ENCODE results near the gene SPNS2. TPM values are rescaled to one million over a fixed set of nuclear protein-coding genes. Genes with fewer than 3 reads are reported as not detected.

The SPNS2 gene
- total RNA-seq, 1 donor from 2014 or later: 12.4 TPM

DNA sequence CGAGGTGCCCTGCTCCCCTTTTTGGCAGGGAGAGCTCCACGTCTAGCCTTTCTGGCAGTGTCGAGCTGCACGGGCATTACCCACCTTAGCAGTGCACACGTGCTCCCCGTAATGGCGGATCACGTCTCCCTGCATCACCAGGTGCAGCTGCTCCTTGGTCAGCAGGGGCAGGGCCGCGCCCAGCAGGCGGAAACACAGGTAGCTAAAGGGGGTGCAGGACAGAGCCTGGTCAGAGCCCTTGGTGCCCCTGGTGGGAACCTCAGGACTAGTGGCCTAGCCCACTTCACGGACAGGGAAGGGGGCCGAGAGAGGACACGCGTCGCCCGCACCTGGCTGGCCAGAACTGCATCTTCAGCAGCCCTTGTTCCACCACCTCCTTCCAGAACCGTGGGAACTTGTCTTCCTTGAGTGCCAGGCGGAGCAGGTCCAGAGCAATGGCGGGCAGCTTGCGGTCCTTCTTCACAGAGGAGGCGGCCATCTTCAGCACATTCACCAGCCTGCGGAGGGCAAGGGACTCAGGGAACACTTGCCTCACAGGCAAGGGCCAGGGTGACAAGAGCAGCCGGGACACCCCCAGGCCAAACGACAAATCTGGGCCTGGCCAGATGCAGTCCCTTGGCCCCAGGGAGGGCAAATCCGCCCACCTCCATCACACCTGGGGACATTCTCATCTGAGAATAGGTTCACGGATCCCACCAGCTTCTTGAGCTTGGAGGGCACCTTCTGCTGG is 53.3 kb downstream of the SPNS2 start:
- intact Hi-C loops (cut with DNase I): no loop called here
- DNase-seq (ENCODE audit: missing footprints) (peak; percentile 46), ATAC-seq (no peak)

DNA sequence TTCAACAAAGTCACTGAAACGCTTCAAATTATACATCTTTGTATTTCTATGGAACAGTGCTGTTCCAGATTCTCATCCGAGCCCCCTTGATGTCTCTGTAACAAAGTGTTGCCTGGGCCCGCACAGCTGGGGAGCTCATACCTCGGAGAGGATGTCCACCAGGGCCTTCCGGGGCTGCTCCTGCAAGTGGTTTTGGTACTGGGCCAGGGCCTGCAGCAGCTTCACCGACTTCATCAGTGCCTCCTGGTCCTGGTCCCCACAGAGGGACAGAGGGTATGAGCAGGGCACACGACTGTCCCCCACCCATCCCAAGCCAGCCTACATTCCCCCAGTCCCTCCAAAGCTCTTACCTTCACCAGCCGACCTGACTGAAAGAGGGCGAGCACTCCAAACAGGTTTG is 55.0 kb downstream of the SPNS2 start:
- intact Hi-C loops (cut with DNase I): no loop called here
- DNase-seq (ENCODE audit: missing footprints) (peak; percentile 53), ATAC-seq (no peak)

DNA sequence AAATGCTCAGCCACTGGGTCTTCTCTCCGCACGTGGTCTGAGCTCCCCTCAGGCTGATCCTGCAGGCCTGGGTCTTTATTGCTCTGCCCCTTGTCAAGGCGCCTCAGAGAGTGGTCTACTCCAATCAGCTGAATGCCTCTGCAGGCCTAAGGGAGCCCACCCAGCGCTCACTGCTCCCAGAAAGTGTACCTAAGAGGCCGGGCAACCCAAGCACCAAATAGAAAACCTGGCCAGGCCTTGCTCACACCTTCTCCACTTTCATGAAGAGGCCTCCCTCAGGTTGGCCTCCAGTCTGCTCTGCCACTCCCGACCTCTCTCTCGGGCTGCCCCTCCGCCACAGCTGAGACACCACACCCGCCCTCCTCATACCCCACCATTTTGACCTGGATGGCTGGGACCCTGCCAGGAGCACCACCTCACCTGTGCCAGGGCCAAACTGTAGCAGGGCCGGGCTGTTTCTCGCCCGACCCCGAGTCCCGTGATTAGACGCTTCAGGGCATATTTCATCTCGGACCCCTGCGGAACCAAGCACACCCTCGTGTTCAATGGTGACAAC is 55.8 kb downstream of the SPNS2 start:
- DNase-seq (ENCODE audit: missing footprints): no peak
- intact Hi-C loops (cut with DNase I): no loop called here
- no peak for ATAC-seq

DNA sequence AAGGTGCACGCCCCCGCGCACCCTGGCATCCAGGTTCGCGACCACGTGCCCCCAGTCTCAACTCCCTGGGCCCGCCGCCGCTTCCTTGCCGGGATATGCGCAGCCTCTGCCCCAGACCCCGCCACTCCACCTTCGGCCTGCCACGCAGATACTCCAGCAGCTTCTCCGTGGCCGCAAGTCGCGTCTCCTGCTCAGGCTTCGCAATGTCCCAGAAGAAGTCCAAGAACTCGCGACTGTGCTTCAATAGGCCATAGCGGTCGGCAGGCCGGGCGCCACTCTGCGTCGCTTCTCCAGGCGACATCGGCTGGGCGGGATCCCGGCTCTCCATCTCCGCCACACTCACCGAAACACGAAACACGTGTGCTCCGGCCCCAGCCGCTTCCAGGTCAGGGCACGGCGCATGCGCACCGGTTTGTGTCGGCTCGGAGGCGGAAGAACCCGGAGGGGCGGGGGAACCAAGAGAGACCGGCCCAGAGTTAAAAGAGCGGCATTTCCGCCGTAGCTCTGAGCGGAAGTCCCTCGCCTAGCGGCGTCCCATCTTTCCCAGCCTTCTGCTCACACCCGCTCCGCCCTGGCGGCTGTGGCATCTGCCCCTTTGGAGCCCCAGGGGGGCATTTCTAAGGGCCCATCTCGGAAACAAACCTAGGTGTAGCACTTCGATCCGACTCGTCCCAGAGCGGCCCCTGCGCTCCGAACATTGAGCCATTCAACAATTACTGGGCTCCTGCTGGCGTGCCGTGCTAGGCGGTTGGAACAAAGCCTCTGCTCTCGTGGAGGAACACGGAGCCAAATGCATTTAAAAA is 56.5 kb downstream of the SPNS2 start, which contains the start of gene MYBBP1A:
MYBBP1A (minus strand) TSS at position 388 of the 803 bp plus-strand sequence; CDS start at position 328, 60 bp downstream.
- peak; percentile 100 for DNase-seq (ENCODE audit: missing footprints)
- intact Hi-C loops (cut with DNase I): loop anchor here (5.0 kb wide), 1 partner anchor 133 kb away; no protein-coding TSS in a partner anchor
- ATAC-seq: peak; percentile 95

DNA sequence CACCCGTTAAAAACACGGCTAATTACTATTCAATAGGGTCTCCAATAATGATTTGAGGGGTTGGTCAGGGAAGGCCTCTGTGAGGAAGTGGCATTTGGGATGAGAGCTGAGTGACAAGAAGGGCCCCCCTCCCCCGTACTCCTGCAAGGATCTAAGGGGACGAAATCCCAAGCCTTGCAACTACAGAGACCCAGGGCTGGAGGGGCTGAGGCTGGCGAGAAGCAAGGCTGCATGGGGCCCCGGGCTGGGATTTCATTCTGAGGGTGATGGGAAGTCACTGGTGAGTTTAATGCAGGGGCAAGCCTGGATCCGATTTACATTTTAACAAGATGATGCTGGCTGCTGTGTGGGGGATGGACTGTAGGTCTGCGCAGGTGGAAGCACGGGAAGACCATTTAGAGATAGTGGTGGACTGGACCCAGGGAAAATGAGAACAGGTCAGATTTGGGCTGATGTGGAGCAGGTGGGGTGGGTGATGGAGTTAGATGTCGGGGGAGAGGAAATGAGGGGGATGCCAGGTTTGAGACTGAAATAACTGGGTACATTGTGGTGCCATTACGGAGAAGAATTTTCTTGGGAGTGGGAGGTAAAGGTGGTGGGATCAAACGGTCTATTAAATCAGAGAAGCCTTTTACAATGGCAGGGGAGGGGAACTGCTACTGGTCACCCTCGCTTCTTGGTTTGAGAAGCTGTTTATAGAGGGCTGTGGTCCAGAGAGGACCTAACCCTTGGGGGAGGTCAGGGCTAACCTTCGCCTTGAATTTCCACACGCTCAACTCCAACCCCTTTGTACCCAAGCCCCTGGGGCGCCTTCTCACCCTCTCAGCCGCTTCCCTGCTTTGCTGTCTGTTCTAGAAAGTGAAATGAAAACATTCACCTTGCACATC is 57.4 kb downstream of the SPNS2 start:
- ATAC-seq (no peak), DNase-seq (ENCODE audit: missing footprints) (no peak)
- intact Hi-C loops (cut with DNase I): loop anchor here (5.0 kb wide), 1 partner anchor 134 kb away; no protein-coding TSS in a partner anchor

DNA sequence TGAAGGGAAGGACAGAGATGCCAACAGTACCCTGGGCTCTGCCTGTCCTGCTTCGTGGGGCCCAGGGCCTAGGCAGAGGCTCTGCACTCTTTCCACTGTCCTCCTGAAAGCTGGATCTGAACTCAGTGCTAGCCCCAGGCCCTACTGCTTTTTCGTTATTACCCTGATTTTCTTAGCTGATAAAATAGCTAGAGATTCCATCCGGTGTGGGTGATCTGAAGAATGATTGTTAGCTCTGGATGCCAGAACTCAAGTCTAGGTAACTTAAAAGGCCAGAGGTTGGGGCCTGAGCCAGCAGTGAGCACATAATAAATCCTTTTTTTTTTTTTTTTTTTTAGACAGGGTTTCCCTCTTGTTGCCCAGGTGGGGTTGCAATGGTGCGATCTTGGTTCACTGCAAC is 58.3 kb downstream of the SPNS2 start:
- no peak for DNase-seq (ENCODE audit: missing footprints)
- intact Hi-C loops (cut with DNase I): loop anchor here (5.0 kb wide), 1 partner anchor 135 kb away; no protein-coding TSS in a partner anchor
- no peak for ATAC-seq

DNA sequence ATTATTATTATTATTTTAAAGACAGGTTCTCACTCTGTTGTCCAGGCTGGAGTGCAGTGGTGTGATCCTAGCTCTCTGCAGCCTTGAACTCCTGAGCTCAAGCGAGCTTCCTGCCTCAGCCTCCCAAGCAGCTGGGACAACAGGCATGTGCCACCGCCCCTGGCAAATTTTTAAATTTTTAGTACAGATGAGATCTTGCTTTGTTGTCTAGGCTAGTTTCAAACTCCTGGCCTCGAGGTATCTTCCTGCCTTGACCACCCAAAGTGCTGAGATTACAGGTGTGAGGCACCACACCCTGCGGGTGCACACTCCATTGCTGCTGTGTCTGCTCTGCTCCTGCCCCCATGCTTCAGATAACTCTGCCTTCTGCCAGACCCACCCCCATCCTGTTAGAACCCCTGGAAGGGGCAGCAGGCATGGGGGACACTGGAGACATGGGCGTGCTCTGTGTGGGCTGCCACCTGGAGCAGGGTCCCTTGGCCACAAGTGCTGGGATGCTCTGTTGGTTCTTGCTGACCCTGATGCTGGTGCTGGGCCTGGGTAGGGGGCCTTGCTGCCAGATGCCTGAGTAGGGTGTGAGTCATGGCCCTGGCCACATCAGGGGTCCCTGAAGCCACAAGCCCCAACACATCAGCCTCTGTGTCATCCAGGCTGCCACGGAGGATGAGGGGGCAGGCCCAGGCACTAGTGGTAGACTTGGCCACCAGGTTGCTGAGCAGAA is 59.1 kb downstream of the SPNS2 start:
- ATAC-seq (no peak), DNase-seq (ENCODE audit: missing footprints) (no peak)
- intact Hi-C loops (cut with DNase I): loop anchor here (5.0 kb wide), 1 partner anchor 135 kb away; no protein-coding TSS in a partner anchor

DNA sequence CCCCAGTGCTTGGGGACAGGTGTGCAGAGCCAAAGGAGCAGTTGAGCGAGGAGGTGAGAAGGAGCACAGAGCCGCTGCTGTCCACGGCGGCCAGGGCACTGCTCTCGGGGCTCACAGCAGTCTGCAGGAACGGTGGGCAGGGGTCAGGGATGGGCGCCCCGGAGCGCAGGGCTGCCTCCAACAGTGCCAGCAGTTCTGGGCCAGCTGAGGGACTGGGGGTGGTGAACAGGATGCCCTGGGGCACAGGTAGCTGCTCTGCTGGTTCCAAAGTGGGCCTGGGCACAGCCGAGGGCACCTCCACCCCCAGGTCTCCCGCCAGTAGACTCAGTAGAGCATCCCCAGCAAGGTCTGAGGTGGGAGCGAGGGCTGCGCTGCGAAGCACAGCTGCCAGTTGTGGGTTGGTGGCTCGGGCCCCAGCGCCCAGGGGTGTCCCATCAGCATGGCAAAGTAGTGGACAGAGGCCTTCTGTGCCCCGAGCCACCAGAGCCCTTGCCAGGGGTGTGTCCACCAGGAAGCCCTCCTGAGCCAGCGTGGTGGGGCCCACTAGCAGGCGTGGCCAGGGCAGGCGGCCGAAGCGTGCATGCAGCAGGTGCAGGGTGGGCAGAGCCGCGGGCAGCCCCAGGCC is 59.8 kb downstream of the SPNS2 start:
- ATAC-seq: no peak
- no peak for DNase-seq (ENCODE audit: missing footprints)
- intact Hi-C loops (cut with DNase I): loop anchor here (5.0 kb wide), 1 partner anchor 136 kb away; no protein-coding TSS in a partner anchor

DNA sequence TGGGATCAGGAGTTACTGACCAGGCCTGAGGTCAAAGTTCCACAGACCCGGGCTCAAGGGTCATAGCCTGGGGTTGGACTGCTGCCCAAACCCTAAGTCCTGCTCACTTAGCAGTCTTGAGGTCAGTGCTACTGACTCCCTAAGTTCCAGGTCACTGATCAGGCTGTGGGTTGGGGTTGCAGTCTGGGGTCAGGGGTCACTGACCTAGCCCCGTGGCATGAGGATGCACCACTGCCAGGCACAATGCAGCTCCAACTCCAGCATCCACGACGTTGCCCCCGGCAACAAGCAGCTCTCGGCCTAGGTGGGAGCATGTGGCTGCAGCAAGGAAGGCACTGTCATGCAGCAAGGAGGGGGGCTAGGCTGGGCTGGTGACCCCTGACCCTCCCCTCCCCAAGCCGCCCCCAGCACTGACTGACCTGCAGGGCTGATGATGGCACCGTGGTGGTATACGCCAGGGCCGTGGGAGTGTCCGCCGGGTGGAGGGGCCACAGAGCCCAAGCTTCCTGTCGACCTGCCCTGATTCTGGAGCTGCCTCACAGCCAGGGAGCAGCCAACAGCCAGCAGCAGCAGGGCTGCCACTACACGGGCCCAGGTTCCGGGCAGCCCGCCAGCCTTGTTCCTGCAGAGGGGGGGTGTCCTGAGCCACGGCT is 60.6 kb downstream of the SPNS2 start:
- no peak for ATAC-seq
- intact Hi-C loops (cut with DNase I): loop anchor here (5.0 kb wide), 1 partner anchor 137 kb away; no protein-coding TSS in a partner anchor
- DNase-seq (ENCODE audit: missing footprints): no peak

DNA sequence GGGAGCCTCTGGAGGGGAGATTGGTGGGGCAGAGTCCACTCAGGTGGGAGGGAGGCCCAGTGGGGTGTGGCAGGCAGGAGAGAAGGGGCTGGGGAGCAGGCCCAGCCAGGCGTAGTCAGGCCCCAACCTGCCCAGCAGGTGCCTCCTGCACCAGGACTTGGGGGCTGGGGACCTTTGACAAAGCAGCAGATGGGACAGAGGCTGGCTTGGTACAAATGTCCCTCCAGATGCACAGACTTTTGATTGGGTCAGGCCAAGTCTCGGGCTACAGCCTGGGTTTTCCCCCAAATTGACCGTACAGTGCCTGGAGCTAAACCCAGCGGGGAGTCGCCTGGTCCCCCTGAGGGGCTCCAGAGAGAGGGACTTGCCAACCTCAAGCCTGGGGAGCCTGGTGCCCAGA is 61.3 kb downstream of the SPNS2 start:
- ATAC-seq (no peak), DNase-seq (ENCODE audit: missing footprints) (no peak)
- intact Hi-C loops (cut with DNase I): loop anchor here (5.0 kb wide), 1 partner anchor 138 kb away; no protein-coding TSS in a partner anchor

DNA sequence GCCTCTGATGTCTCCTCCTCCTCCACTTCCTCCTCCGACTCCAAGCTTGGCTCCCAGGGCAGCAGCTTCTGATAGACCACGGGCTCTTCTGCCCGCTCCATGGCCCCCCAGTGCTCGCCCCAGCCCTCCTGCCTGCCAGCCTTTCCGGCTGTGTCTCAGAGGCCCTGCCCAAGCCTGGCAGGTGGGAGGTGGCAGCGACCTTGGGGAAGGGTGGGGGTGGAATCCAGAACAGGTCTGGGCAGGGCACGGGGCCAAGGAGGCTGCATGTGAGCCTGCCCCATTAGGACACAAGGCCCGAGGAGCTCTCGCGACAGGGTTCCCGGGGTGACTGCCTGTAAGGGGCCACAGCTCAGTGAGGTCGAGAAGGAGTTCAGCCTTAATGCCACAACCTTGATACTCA is 61.7 kb downstream of the SPNS2 start, which contains the start of gene GGT6:
GGT6 (minus strand) TSS at position 157 of the 400 bp plus-strand sequence; CDS start at position 101, 56 bp downstream.
- DNase-seq (ENCODE audit: missing footprints) (no peak), ATAC-seq (no peak)
- intact Hi-C loops (cut with DNase I): no loop called here

DNA sequence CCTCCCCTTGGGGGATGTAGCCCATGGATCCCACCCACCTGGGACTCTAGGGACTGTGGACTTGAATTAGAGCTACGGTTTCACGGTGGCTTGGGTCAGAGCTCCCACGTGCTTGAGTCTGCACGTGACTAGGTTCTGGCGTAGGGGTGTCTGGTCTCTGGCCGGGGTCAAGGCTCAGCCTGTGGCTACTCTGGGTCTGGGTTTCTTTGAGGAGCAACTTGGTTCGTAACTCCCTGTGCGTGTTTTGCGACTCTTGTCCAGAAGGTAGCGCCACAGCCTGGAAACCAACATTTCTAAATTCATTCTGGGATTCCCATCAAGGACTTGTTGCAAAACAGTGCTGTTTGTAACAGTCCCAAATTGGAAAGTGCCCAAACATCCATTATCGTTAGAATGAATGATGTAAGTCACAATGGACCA is 62.2 kb downstream of the SPNS2 start:
- intact Hi-C loops (cut with DNase I): no loop called here
- DNase-seq (ENCODE audit: missing footprints) (no peak), ATAC-seq (no peak)

DNA sequence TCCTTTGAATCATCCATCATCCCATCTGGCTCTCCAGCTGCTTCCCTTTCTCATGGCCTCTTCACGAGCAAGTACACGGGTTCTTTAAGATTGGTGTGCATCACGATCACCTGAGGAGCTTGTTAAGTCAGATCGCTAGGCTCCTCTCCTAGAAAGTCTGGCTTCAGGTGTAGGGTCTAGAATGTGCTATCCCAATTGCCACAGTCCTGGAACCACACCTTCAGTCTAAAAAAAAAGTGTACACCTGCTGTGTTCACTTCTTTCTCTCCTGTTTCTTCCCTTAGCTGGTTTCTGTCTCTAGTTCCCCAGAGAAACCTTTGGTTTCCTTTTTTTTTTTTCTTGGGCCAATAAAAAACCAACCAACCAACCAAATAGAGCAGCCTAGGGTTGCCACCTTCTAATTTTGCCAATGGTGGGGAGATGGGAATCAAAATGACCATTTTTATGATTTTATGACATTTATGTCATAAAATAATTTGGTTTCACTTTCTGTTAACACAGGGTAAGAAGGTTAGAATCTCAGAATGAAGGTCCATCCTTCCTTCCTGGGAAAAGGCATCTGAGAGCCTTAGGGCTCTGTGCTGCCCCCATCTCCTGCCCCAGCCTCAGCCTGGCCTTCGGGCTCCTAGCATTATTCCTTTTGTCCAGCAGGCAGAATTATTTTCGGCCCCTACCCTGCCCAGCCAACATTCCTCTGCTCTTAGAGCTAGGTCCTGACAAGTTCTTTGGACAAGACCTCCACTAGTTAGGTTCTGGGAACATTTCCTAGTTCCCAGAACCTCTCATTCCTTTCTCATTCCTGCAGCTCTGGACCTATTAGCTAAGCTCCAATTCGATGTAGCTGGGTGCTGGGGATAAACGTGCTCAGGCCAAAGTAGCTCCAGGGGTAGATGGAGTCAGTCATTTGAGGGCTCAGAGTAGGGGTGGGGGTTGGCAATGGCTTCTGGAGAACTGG is 63.6 kb downstream of the SPNS2 start:
- intact Hi-C loops (cut with DNase I): no loop called here

DNA sequence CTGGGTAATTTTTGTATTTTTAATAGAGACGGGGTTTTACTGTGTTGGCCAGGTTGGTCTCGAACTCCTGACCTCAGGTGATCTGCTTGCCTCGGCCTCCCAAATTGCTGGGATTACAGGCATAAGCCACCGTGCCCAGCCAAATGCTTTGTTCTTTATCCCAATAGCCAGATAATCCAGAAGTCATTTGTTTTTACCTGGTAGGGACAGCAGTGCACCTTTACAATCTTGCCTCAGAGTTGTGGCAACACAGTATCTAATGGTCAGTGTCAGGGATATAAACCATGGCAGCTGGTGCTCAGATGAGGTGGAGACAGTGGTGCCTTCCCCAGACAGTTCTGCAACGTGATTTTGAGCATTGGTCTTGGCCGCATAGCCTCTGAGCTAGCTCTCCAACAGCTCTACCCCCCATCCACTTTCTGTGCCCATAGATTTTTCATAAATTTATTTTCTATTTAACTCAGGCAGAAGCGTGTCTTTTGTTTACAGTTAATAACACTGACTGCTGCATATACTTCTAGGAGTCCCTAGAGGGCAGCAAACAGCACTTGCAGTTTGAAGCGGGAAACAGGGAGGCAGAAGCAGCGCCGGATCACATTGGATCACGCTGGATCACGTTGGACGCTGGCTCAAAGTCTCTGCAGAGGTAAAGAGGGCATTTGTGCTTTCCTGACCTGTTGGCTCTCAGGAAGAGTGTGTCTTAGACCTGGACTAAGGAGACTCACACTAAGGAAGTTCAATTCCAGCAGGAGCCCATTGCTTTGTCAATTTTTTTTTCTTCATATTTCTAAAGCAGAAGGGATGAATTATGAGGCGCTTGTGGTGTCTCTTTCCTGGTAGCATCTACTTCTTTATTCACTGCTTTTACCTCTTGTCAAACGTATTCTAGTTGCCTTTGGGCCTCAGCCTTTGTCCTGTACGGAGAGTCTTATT is 66.8 kb downstream of the SPNS2 start:
- ATAC-seq (peak; percentile 90), DNase-seq (ENCODE audit: missing footprints) (no peak)
- intact Hi-C loops (cut with DNase I): loop anchor here (1.0 to 5.0 kb wide), 2 partner anchors 42 to 61 kb away; no protein-coding TSS in a partner anchor

More for the DNA sequence above, 63.6 kb downstream of the SPNS2 start:
- DNase-seq (ENCODE audit: missing footprints) (no peak), ATAC-seq (no peak)

Data from Right ventricle myocardium inferior (tissue), 1 donor.